ENCODE results near the gene TRMT44. TPM values are rescaled to one million over a fixed set of nuclear protein-coding genes. Genes with fewer than 3 reads are reported as not detected.

TRMT44 gene
- total RNA-seq, 1 experiment from 2014 or later = 9.6 TPM

- DNase-seq (ENCODE audit: low spot score) = no peak
Measured at GRCh38 chr4:8493484-8493883, 52.9 kb downstream of the TRMT44 start.

- DNase-seq (ENCODE audit: low spot score) = no peak
Measured at GRCh38 chr4:8494218-8494617, 53.6 kb downstream of the TRMT44 start.

- DNase-seq (ENCODE audit: low spot score) = no peak
Measured at GRCh38 chr4:8494983-8495548, 54.5 kb downstream of the TRMT44 start.

GRCh38 chr4:8495803-8496202 lies 55.2 kb downstream of the TRMT44 start:
- no peak for DNase-seq (ENCODE audit: low spot score)

GRCh38 chr4:8497762-8498161 lies 57.2 kb downstream of the TRMT44 start:
- DNase-seq (ENCODE audit: low spot score) = no peak

- no peak for DNase-seq (ENCODE audit: low spot score)
Measured at GRCh38 chr4:8500966-8501365, 60.4 kb downstream of the TRMT44 start.

GRCh38 chr4:8501781-8502180 lies 61.2 kb downstream of the TRMT44 start:
- no peak for DNase-seq (ENCODE audit: low spot score)

GRCh38 chr4:8502371-8502770 lies 61.8 kb downstream of the TRMT44 start:
- no peak for DNase-seq (ENCODE audit: low spot score)

- DNase-seq (ENCODE audit: low spot score) = no peak
Measured at GRCh38 chr4:8502836-8503585, 62.4 kb downstream of the TRMT44 start.

- DNase-seq (ENCODE audit: low spot score) = no peak
Measured at GRCh38 chr4:8503801-8504200, 63.2 kb downstream of the TRMT44 start.

- no peak for DNase-seq (ENCODE audit: low spot score)
Measured at GRCh38 chr4:8504279-8505007, 63.9 kb downstream of the TRMT44 start.

GRCh38 chr4:8505229-8505628 lies 64.7 kb downstream of the TRMT44 start:
- DNase-seq (ENCODE audit: low spot score) = no peak

- DNase-seq (ENCODE audit: low spot score) = no peak
Measured at GRCh38 chr4:8506006-8506372, 65.4 kb downstream of the TRMT44 start.

GRCh38 chr4:8506373-8507195 lies 66.0 kb downstream of the TRMT44 start:
- no peak for DNase-seq (ENCODE audit: low spot score)

GRCh38 chr4:8507196-8507570 lies 66.6 kb downstream of the TRMT44 start:
- DNase-seq (ENCODE audit: low spot score) = no peak

- no peak for DNase-seq (ENCODE audit: low spot score)
Measured at GRCh38 chr4:8507624-8508023, 67.0 kb downstream of the TRMT44 start.

- no peak for DNase-seq (ENCODE audit: low spot score)
Measured at GRCh38 chr4:8508266-8508665, 67.7 kb downstream of the TRMT44 start.

GRCh38 chr4:8508740-8509139 lies 68.2 kb downstream of the TRMT44 start:
- DNase-seq (ENCODE audit: low spot score) = no peak

- DNase-seq (ENCODE audit: low spot score) = no peak
Measured at GRCh38 chr4:8509311-8509950, 68.9 kb downstream of the TRMT44 start.

GRCh38 chr4:8510191-8510590 lies 69.6 kb downstream of the TRMT44 start:
- DNase-seq (ENCODE audit: low spot score) = no peak

- no peak for DNase-seq (ENCODE audit: low spot score)
Measured at GRCh38 chr4:8510611-8511285, 70.2 kb downstream of the TRMT44 start.
